Body of pancreas (tissue), 4 donors: ENCODE data around the gene DESI1.

Source experiments
- POLR2A ChIP-seq, 3 donors: fragments of 450-650 bp; IDR thresholded peaks; one replicate each; pipeline ENCODE4 v1.6.1; 2016; ENCODE audit warnings: antibody characterized with exemption in 3 of 3, mild to moderate bottlenecking in 2 of 3
- TF ChIP-seq, protein P1 (sequence below), 7 experiments: fragments of 450-650 bp in 4 of 7; fragments of 200-600 bp in 3 of 7; sonication (generic) in 3 of 7; IDR thresholded peaks; one replicate each; pipeline ENCODE4 v1.5.1; 2016 to 2019; ENCODE audit warnings: antibody characterized with exemption in 7 of 7

DNA sequence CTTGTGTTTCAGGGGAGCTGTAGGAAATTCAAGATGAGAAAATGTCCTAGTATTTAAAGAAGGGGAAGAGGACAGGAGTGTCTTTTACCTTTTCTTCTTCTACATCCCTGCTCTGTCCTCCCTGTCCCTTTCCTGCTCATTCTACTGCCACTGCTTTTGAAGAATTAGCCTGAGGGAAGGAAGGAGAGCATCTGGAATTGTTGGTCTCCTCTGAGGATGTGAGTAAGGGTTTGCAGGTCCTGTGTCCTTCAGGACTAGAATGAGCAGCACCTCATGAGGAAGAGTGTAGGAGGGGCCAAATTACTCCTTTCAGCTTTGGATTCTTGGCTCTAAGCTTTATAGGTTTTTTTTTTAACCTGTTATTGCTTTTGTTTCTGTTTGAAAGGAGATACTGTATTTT, 43.6 kb upstream of the DESI1 start:
- TF ChIP-seq, protein P1, sequence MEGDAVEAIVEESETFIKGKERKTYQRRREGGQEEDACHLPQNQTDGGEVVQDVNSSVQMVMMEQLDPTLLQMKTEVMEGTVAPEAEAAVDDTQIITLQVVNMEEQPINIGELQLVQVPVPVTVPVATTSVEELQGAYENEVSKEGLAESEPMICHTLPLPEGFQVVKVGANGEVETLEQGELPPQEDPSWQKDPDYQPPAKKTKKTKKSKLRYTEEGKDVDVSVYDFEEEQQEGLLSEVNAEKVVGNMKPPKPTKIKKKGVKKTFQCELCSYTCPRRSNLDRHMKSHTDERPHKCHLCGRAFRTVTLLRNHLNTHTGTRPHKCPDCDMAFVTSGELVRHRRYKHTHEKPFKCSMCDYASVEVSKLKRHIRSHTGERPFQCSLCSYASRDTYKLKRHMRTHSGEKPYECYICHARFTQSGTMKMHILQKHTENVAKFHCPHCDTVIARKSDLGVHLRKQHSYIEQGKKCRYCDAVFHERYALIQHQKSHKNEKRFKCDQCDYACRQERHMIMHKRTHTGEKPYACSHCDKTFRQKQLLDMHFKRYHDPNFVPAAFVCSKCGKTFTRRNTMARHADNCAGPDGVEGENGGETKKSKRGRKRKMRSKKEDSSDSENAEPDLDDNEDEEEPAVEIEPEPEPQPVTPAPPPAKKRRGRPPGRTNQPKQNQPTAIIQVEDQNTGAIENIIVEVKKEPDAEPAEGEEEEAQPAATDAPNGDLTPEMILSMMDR (IDR thresholded peaks at IDR 0.05) = no peak
- no peak for TF ChIP-seq POLR2A (IDR thresholded peaks at IDR 0.05)
